Epithelial cell of esophagus (primary cell): ENCODE results near the gene RNF25.
A peak's percentile ranks its signal among the peaks of the same experiment; 100 is the strongest.

Experiments used
- DNase-seq: peaks from one replicate; pipeline ENCODE4 v3.0.0; 2010; ENCODE audit warnings: low read depth
- H3K4me3 ChIP-seq: 2 replicates; pipeline ENCODE4 v1.5.1; 2011; ENCODE audit warnings: mild to moderate bottlenecking, low read length, control low read depth
- CTCF ChIP-seq: IDR thresholded peaks from 2 replicates; pipeline ENCODE4 v1.5.1; 2011; ENCODE audit warnings: low read depth, mild to moderate bottlenecking, low read length, control low read depth, inconsistent platforms; ENCODE audit not compliant: insufficient read depth; ENCODE audit errors: missing control alignments

Gene RNF25

GRCh38 chr2:218618102-218618860, 53.5 kb downstream of the RNF25 start:
- peak; percentile 43 for TF ChIP-seq CTCF
- H3K4me3 ChIP-seq: no peak overlapping the region
- peak; percentile 30 for DNase-seq

GRCh38 chr2:218615868-218616315, 55.9 kb downstream of the RNF25 start:
- TF ChIP-seq CTCF: no peak
- DNase-seq: no peak

More at GRCh38 chr2:218615868-218616315, 55.9 kb downstream of the RNF25 start:
- H3K4me3 ChIP-seq: no peak overlapping the region
